HUES48 (cell line): Measurements from ENCODE around the gene CDC27.
"Not testable (repeated sequence)": the region's sequence is repeated elsewhere in the genome, so short reads cannot be mapped to it uniquely, and the experiment has no call there.

Source experiments
- H3K27ac ChIP-seq: one replicate; pipeline ENCODE4 v1.7.0; 2013; ENCODE audit warnings: low read depth, low read length, inconsistent platforms
- H3K27me3 ChIP-seq: 2 replicates; pipeline ENCODE4 v1.6.1; 2013; ENCODE audit warnings: mild to moderate bottlenecking, low read length; ENCODE audit not compliant: control insufficient read depth, insufficient read depth
- H3K36me3 ChIP-seq: 2 replicates; pipeline ENCODE4 v1.6.1; 2013; ENCODE audit warnings: low read length; ENCODE audit not compliant: control insufficient read depth, insufficient read depth
- H3K4me1 ChIP-seq: 2 replicates; pipeline ENCODE4 v1.6.1; 2013; ENCODE audit warnings: mild to moderate bottlenecking, low read length; ENCODE audit not compliant: control insufficient read depth, insufficient read depth
- H3K4me3 ChIP-seq: 2 replicates; pipeline ENCODE4 v1.5.1; 2013; ENCODE audit warnings: mild to moderate bottlenecking, low read depth, low read length
- H3K9ac ChIP-seq: 2 replicates; pipeline ENCODE4 v1.6.1; 2013; ENCODE audit warnings: mild to moderate bottlenecking, low read depth, low read length, moderate library complexity
- H3K9me3 ChIP-seq: 2 replicates; pipeline ENCODE4 v1.6.1; 2013; ENCODE audit warnings: low read length; ENCODE audit not compliant: control insufficient read depth, insufficient read depth

The CDC27 gene

GRCh38 chr17:47131761-47132160 is 57.3 kb downstream of the CDC27 start:
- peaks cover 61% of the 10 kb centered on the region for H3K36me3 ChIP-seq
- no peak overlapping the region for H3K27ac ChIP-seq
- H3K4me1 ChIP-seq: no peaks in the 10 kb centered on the region
- H3K4me3 ChIP-seq: no peak overlapping the region
- H3K9ac ChIP-seq: no peak overlapping the region
- H3K9me3 ChIP-seq: no peaks in the 10 kb centered on the region
- H3K27me3 ChIP-seq: no peaks in the 10 kb centered on the region

- not testable (repeated sequence) for H3K27ac ChIP-seq, H3K9ac ChIP-seq, H3K27me3 ChIP-seq, H3K9me3 ChIP-seq, H3K4me3 ChIP-seq, H3K4me1 ChIP-seq
- peaks cover 68% of the 10 kb centered on the region for H3K36me3 ChIP-seq
These were observed 62.3 kb downstream of the CDC27 start for GRCh38 chr17:47126835-47127234.

- not testable (repeated sequence) for H3K4me3 ChIP-seq, H3K27ac ChIP-seq, H3K9me3 ChIP-seq, H3K27me3 ChIP-seq, H3K9ac ChIP-seq
- Histone ChIP-seq H3K4me1 (peaks cover 16% of the 10 kb centered on the region), H3K36me3 (peaks cover 57% of the 10 kb centered on the region)
These were observed 65.8 kb downstream of the CDC27 start for GRCh38 chr17:47123262-47123661.

GRCh38 chr17:47120521-47121095 is 68.5 kb downstream of the CDC27 start:
- Histone ChIP-seq H3K9ac (no peak overlapping the region), H3K36me3 (peaks cover 49% of the 10 kb centered on the region), H3K27ac (peak overlapping the region; percentile 78), H3K4me3 (no peak overlapping the region), H3K27me3 (no peaks in the 10 kb centered on the region), H3K9me3 (no peaks in the 10 kb centered on the region), H3K4me1 (peaks cover 16% of the 10 kb centered on the region)

GRCh38 chr17:47119746-47120520 is 69.2 kb downstream of the CDC27 start:
- Histone ChIP-seq H3K9me3 (no peaks in the 10 kb centered on the region), H3K9ac (no peak overlapping the region), H3K36me3 (peaks cover 48% of the 10 kb centered on the region), H3K27me3 (no peaks in the 10 kb centered on the region), H3K4me3 (no peak overlapping the region), H3K4me1 (peaks cover 16% of the 10 kb centered on the region), H3K27ac (peak overlapping the region; percentile 78)

GRCh38 chr17:47117386-47117785 is 71.7 kb downstream of the CDC27 start:
- Histone ChIP-seq H3K27ac (no peak overlapping the region), H3K9me3 (no peaks in the 10 kb centered on the region), H3K27me3 (no peaks in the 10 kb centered on the region), H3K9ac (no peak overlapping the region), H3K36me3 (peaks cover 33% of the 10 kb centered on the region), H3K4me3 (no peak overlapping the region), H3K4me1 (peaks cover 16% of the 10 kb centered on the region)

GRCh38 chr17:47106130-47106529 is 83.0 kb downstream of the CDC27 start:
- H3K4me1 ChIP-seq: no peaks in the 10 kb centered on the region
- no peak overlapping the region for H3K27ac ChIP-seq

GRCh38 chr17:47105246-47105645 is 83.8 kb downstream of the CDC27 start:
- H3K9me3 ChIP-seq, H3K27me3 ChIP-seq, H3K27ac ChIP-seq, H3K4me1 ChIP-seq, H3K9ac ChIP-seq, H3K4me3 ChIP-seq, H3K36me3 ChIP-seq: not testable (repeated sequence)

More at GRCh38 chr17:47106130-47106529, 83.0 kb downstream of the CDC27 start:
- H3K9ac ChIP-seq: no peak overlapping the region
- H3K9me3 ChIP-seq: no peaks in the 10 kb centered on the region
- H3K27me3 ChIP-seq: no peaks in the 10 kb centered on the region
- H3K36me3 ChIP-seq: no peaks in the 10 kb centered on the region
- H3K4me3 ChIP-seq: no peak overlapping the region

GRCh38 chr17:47102914-47103313 is 86.2 kb downstream of the CDC27 start:
- Histone ChIP-seq H3K9me3 (no peaks in the 10 kb centered on the region), H3K4me3 (no peak overlapping the region), H3K36me3 (no peaks in the 10 kb centered on the region), H3K27me3 (no peaks in the 10 kb centered on the region), H3K9ac (no peak overlapping the region), H3K27ac (no peak overlapping the region), H3K4me1 (no peaks in the 10 kb centered on the region)

GRCh38 chr17:47099987-47100711 is 88.9 kb downstream of the CDC27 start:
- Histone ChIP-seq H3K9ac (peak overlapping the region; percentile 66; the same call in 1 of the 2 replicates), H3K36me3 (no peaks in the 10 kb centered on the region), H3K4me1 (no peaks in the 10 kb centered on the region), H3K27ac (no peak overlapping the region), H3K4me3 (peak overlapping the region; percentile 93), H3K9me3 (no peaks in the 10 kb centered on the region), H3K27me3 (no peaks in the 10 kb centered on the region)

GRCh38 chr17:47099451-47099986 is 89.6 kb downstream of the CDC27 start:
- no peaks in the 10 kb centered on the region for H3K9me3 ChIP-seq
- no peaks in the 10 kb centered on the region for H3K27me3 ChIP-seq
- H3K4me3 ChIP-seq: peak overlapping the region; percentile 93
- H3K4me1 ChIP-seq: no peaks in the 10 kb centered on the region
- peak overlapping the region; percentile 66; the same call in 1 of the 2 replicates for H3K9ac ChIP-seq
- H3K36me3 ChIP-seq: no peaks in the 10 kb centered on the region
- H3K27ac ChIP-seq: no peak overlapping the region
